ENCODE data around the gene STRC.
"Not testable (repeated sequence)": the region's sequence is repeated elsewhere in the genome, so short reads cannot be mapped to it uniquely, and the experiment has no call there.

STRC gene

GRCh38 chr15:43602233-43602632 is 16.4 kb downstream of the STRC start:
- H3K36me3 ChIP-seq (ENCODE audit: control insufficient read depth, insufficient read depth, low read length); H3K9ac ChIP-seq (ENCODE audit: low read length); H3K4me3 ChIP-seq (ENCODE audit: low read length); H3K27me3 ChIP-seq (ENCODE audit: control insufficient read depth, insufficient read depth, low read length); H3K27ac ChIP-seq (ENCODE audit: low read depth, low read length); H3K4me1 ChIP-seq (ENCODE audit: control insufficient read depth, insufficient read depth, low read length): not testable (repeated sequence)

DNA sequence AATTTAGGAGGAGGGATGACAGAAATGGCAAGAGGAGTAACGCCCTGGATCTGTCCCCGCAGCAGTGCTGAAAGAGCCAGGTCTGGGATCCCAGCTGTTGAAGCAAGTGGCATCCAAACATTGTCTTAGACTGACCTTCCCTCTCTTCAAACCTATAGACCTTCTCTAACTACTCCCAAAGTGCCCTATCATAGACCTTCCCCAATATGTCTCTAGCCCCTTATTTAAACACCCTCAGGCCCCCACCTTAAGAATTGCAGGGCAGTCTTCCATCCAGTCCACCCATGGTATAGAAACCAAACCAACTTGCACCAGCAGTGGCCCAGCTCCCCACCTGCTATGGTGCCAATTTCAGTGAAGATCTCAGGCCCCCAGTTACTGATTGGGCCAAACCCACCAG is 18.4 kb downstream of the STRC start:
- not testable (repeated sequence) for H3K9ac ChIP-seq (ENCODE audit: low read length); H3K4me1 ChIP-seq (ENCODE audit: control insufficient read depth, insufficient read depth, low read length); H3K27me3 ChIP-seq (ENCODE audit: control insufficient read depth, insufficient read depth, low read length); H3K4me3 ChIP-seq (ENCODE audit: low read length); H3K27ac ChIP-seq (ENCODE audit: low read depth, low read length); H3K36me3 ChIP-seq (ENCODE audit: control insufficient read depth, insufficient read depth, low read length)

GRCh38 chr15:43599131-43599530 is 19.5 kb downstream of the STRC start:
- H3K36me3 ChIP-seq (ENCODE audit: control insufficient read depth, insufficient read depth, low read length); H3K4me1 ChIP-seq (ENCODE audit: control insufficient read depth, insufficient read depth, low read length); H3K4me3 ChIP-seq (ENCODE audit: low read length); H3K27ac ChIP-seq (ENCODE audit: low read depth, low read length); H3K9ac ChIP-seq (ENCODE audit: low read length); H3K27me3 ChIP-seq (ENCODE audit: control insufficient read depth, insufficient read depth, low read length): not testable (repeated sequence)

DNA sequence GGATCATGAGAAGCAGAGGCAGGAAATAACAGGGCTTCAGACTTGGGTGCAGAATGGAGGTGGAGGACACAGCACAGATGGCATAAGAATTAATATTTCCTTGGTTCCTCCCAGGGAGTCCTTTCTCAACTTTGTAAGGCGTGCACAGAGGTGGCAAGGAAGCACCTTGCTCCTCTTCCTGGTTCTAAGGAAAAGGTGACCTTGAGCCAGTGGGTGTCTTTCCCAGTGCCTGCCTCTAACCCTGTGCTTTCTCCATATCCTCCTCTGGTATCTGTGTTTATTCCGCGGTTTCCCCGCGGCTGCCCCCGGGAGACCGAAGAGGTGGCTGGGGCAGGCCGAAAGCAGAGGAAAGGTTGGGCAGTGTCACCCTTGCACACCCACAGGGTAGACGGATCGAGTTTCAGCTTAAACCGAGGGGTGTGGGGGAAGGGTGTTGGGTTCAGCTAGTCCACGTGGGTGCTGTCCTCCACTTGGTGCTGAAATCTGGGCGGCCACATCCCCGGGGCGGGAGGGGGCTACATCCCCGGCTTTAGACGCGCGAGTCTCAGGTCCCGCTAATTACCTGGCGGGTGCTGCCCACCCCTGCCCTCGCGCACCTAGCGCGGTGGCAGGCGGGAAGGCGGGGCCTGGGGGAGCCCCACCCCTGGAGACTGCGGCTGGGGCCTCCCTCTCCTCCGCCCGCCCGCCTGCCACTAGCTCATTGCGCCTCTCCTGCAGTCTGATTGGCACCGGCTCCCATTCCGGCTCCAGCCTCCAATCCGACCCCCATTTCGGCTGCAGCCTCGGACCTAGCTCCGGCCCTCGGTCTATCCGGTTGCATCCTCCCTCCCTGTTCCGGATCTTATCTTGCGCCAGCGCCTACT is 25.0 kb downstream of the STRC start, which contains the start of gene CKMT1B:
Gene CKMT1B, plus strand, starts transcription at position 700 of the 863 bp plus-strand sequence. CDS start 192 bp downstream, outside the sequence.
- not testable (repeated sequence) for H3K27me3 ChIP-seq (ENCODE audit: control insufficient read depth, insufficient read depth, low read length)

DNA sequence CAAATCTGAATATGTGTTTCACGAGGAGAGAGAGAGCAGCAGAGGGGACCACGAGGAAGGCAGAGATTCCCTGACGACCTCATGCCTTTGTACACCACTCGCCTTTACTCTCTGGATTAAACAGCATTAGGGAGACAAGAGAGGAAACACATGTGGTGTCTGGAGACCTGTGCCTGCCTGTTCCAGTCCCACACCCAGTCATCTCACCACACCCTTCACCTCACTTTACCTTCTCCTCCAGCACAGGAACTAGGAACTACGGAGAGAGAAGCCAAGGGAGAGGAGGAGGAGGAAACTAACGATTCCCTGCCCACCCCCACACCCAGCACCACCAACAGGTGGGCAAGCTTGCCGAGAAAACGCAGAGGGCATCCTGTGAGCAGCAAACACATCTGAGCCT is 25.8 kb downstream of the STRC start:
- H3K27ac ChIP-seq (ENCODE audit: low read depth, low read length), result not testable (repeated sequence)

More for the DNA sequence above, 25.0 kb downstream of the STRC start, which contains the start of gene CKMT1B:
- H3K27ac ChIP-seq (ENCODE audit: low read depth, low read length); H3K9ac ChIP-seq (ENCODE audit: low read length); H3K36me3 ChIP-seq (ENCODE audit: control insufficient read depth, insufficient read depth, low read length); H3K4me3 ChIP-seq (ENCODE audit: low read length); H3K4me1 ChIP-seq (ENCODE audit: control insufficient read depth, insufficient read depth, low read length): not testable (repeated sequence)

DNA sequence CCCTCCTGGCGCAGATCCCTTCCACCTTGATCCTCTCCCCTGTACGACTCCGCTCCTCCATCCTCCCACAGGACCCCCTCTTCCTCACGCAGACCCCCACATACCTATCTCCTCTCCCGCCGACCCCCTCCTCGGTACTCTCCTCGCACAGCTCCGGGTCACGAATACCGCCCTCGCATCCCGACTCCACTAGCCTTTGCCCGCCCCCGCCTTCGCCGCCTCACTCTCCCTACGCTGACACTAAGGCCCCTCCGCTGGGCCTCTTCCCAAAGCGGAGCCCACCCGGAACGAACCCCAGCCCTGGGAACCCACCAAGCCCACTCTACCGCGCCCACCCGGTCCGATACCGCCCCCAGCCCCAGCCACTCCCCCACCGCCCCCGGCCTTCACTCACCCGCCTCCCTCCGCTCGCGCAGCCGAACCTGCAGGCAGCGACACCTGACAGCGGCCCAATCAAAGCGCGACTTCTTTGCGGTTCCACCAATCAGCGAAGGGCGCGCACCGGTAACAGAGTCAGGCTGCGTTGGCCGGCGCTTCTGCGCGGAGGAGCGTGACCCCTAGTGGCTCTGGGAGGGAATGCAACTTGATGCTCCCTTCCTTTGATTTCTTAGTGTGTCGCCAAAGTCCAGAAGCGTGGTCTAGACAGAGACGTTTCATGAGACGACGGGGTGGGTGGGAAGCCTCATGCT is 28.7 kb downstream of the STRC start, which contains the start of gene PPIP5K1:
Gene PPIP5K1, minus strand, starts transcription at position 431 of the 689 bp plus-strand sequence. CDS start 5,704 bp downstream, outside the sequence.
- H3K27me3 ChIP-seq (ENCODE audit: control insufficient read depth, insufficient read depth, low read length); H3K4me1 ChIP-seq (ENCODE audit: control insufficient read depth, insufficient read depth, low read length); H3K27ac ChIP-seq (ENCODE audit: low read depth, low read length); H3K9ac ChIP-seq (ENCODE audit: low read length); H3K4me3 ChIP-seq (ENCODE audit: low read length); H3K36me3 ChIP-seq (ENCODE audit: control insufficient read depth, insufficient read depth, low read length): not testable (repeated sequence)

More for the DNA sequence above, 25.8 kb downstream of the STRC start:
- H3K9ac ChIP-seq (ENCODE audit: low read length); H3K36me3 ChIP-seq (ENCODE audit: control insufficient read depth, insufficient read depth, low read length); H3K4me1 ChIP-seq (ENCODE audit: control insufficient read depth, insufficient read depth, low read length); H3K4me3 ChIP-seq (ENCODE audit: low read length); H3K27me3 ChIP-seq (ENCODE audit: control insufficient read depth, insufficient read depth, low read length): not testable (repeated sequence)

DNA sequence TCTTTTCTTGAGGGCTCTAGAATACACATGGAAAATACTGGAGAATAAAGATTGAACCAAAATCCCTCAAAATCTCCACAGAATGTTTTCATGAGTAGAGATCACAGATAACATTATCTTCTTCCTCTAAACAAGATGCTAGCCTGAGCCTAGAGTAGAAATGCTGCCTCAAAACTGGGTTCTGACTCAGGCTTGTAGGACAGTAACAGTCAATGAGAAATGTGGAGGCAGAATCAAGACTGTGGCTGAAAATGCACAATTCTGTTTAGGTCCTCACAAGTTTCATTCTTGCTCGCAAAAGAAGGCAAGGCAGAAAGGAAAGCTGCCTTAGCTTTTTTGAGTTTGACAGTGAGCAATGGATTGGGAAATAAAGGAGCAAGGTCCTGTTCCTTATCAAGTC is 44.0 kb downstream of the STRC start:
- H3K4me3 ChIP-seq (ENCODE audit: low read length); H3K27ac ChIP-seq (ENCODE audit: low read depth, low read length); H3K9ac ChIP-seq (ENCODE audit: low read length); H3K4me1 ChIP-seq (ENCODE audit: control insufficient read depth, insufficient read depth, low read length); H3K36me3 ChIP-seq (ENCODE audit: control insufficient read depth, insufficient read depth, low read length); H3K27me3 ChIP-seq (ENCODE audit: control insufficient read depth, insufficient read depth, low read length): not testable (repeated sequence)

DNA sequence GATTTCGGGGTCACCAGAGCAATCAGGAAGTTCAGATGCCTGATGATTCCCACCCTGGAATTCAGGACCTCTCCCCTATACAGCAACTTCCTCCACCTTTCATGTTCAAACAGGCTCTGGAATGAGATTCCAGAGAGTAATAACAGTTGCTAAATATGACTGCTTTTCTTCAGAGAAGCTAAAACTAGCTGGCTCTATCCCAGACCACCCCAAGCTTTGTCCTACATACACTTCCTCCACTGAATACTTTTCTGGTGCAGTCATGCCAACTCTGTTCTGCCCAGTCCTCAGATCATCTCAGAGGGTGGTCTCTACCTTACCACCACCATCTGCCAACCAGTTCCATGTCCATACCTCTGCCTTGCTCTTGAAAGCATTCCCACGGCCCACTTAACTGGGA is 52.0 kb downstream of the STRC start:
- not testable (repeated sequence) for H3K4me1 ChIP-seq (ENCODE audit: control insufficient read depth, insufficient read depth, low read length); H3K4me3 ChIP-seq (ENCODE audit: low read length); H3K27me3 ChIP-seq (ENCODE audit: control insufficient read depth, insufficient read depth, low read length); H3K9ac ChIP-seq (ENCODE audit: low read length); H3K36me3 ChIP-seq (ENCODE audit: control insufficient read depth, insufficient read depth, low read length); H3K27ac ChIP-seq (ENCODE audit: low read depth, low read length)

DNA sequence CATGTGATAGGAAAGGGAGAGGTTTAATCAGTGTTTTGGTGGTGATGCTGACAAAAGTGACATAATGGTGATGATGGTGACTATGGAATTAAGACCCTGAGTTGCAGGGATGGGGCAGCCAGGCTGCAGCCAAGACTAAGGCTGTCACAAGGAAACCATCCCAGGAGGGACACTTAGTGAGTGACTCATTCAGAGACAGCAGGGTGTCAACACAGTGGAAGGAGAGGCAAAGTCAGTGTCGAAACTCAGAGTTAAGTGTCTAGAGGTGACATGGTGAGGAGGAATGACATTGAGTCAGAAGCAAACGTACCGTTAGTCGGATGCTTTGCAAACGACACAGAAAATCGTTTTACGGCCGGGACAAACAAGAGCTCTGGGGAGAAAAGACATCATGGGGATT is 54.8 kb downstream of the STRC start:
- H3K4me3 ChIP-seq (ENCODE audit: low read length); H3K4me1 ChIP-seq (ENCODE audit: control insufficient read depth, insufficient read depth, low read length); H3K27ac ChIP-seq (ENCODE audit: low read depth, low read length); H3K9ac ChIP-seq (ENCODE audit: low read length); H3K27me3 ChIP-seq (ENCODE audit: control insufficient read depth, insufficient read depth, low read length); H3K36me3 ChIP-seq (ENCODE audit: control insufficient read depth, insufficient read depth, low read length): not testable (repeated sequence)

DNA sequence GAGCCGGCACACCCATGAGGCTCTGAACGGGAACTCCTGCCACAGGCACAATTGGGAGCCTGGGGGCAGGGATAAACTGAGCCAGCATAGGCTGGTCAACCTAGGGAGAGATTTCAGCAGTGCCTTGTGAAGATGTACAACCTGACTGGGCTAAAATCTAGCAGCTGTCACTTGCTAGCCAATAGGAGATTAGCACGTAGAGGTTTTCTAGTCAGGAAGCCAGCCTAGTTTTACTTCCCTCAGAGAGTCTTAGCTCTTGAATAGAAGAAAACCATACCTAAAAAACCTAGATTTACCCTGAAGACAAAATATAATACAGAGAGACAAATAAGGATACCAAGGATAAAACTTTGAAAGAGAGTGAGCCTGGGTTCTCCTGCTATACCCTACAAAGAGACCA is 55.8 kb downstream of the STRC start:
- not testable (repeated sequence) for H3K27ac ChIP-seq (ENCODE audit: low read depth, low read length); H3K27me3 ChIP-seq (ENCODE audit: control insufficient read depth, insufficient read depth, low read length); H3K4me3 ChIP-seq (ENCODE audit: low read length); H3K4me1 ChIP-seq (ENCODE audit: control insufficient read depth, insufficient read depth, low read length); H3K9ac ChIP-seq (ENCODE audit: low read length); H3K36me3 ChIP-seq (ENCODE audit: control insufficient read depth, insufficient read depth, low read length)

DNA sequence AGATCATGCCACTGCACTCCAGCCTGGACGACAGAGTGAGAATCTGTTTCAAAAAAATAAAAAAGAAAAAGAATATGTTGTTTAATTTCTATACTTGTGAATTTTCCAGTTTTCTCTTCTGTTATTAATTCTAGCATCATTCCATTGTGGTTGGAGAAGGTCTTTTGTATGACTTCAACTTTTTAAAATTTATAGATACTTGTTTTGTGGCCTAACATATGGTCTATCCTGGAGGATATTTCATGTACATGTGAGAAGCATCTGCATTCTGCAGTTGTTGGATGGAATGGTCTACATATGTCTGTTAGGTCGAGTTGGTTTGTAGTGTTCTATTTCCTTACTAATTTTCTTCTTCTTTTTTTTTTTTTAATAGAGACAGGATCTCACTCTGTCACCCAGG is 65.6 kb downstream of the STRC start:
- Histone ChIP-seq H3K27me3 (ENCODE audit: control insufficient read depth, insufficient read depth, low read length) (no peaks in the 10 kb centered on the region), H3K4me1 (ENCODE audit: control insufficient read depth, insufficient read depth, low read length) (no peaks in the 10 kb centered on the region), H3K9ac (ENCODE audit: low read length) (no peak overlapping the region), H3K36me3 (ENCODE audit: control insufficient read depth, insufficient read depth, low read length) (peaks cover 2% of the 10 kb centered on the region), H3K27ac (ENCODE audit: low read depth, low read length) (no peak overlapping the region), H3K4me3 (ENCODE audit: low read length) (no peak overlapping the region)

- H3K4me3 ChIP-seq (ENCODE audit: low read length), result no peak overlapping the region
- no peaks in the 10 kb centered on the region for H3K4me1 ChIP-seq (ENCODE audit: control insufficient read depth, insufficient read depth, low read length)
- H3K27me3 ChIP-seq (ENCODE audit: control insufficient read depth, insufficient read depth, low read length), result no peaks in the 10 kb centered on the region
- no peak overlapping the region for H3K27ac ChIP-seq (ENCODE audit: low read depth, low read length)
- no peak overlapping the region for H3K9ac ChIP-seq (ENCODE audit: low read length)
- H3K36me3 ChIP-seq (ENCODE audit: control insufficient read depth, insufficient read depth, low read length), result peaks cover 2% of the 10 kb centered on the region
Measured at GRCh38 chr15:43552256-43552655, 66.3 kb downstream of the STRC start.
